PC-3 (cell line): Measurements from ENCODE around the gene SIPA1L3. TPM values are rescaled to one million over a fixed set of nuclear protein-coding genes. Genes with fewer than 3 reads are reported as not detected.

ENCODE experiments used
- ATAC-seq: fragments of 200-7000 bp; cut with Tn5 transposase; 2 replicates; pipeline ENCODE4 v1.9.1; 2020; ENCODE audit warnings: mild to moderate bottlenecking, moderate library complexity
- BruUV-seq: library from RNA; stranded (reverse); fragments of 400-500 nt; replicated peaks from 2 replicates; lab custom pipeline; 2021; lab: Mats Ljungman, UMichigan
- CTCF ChIA-PET: fragments of 300-600 bp; sonication (Branson Sonifier 250); formaldehyde crosslinking; loops from one replicate; lab custom pipeline; 2022; ENCODE audit warnings: antibody characterized with exemption; lab: Charles Lee
- POLR2A ChIA-PET: fragments of 300-600 bp; sonication (Branson Sonifier 250); formaldehyde crosslinking; loops from one replicate; lab custom pipeline; 2022; ENCODE audit warnings: antibody characterized with exemption; ENCODE audit not compliant: unreplicated experiment; lab: Charles Lee
- DNase-seq: peaks from one replicate; pipeline ENCODE4 v3.0.0-alpha.2; 2015
- H2AFZ ChIP-seq: fragments of 300-600 bp; sonication (generic); 2 replicates; pipeline ENCODE4 v1.6.0; 2016; ENCODE audit warnings: antibody characterized with exemption, low read length
- H3F3A ChIP-seq: fragments of 300-600 bp; sonication (generic); one replicate; pipeline ENCODE4 v1.6.0; 2017; ENCODE audit warnings: antibody characterized with exemption, low read length, control low read depth, mild to moderate bottlenecking; ENCODE audit not compliant: unreplicated experiment
- H3K27ac ChIP-seq: fragments of 300-600 bp; sonication (generic); 2 replicates; pipeline ENCODE4 v1.5.1; 2016; ENCODE audit warnings: mild to moderate bottlenecking, low read length
- H3K27me3 ChIP-seq: fragments of 300-600 bp; sonication (generic); 2 replicates; pipeline ENCODE4 v1.6.1; 2016; ENCODE audit warnings: low read length, mixed read lengths
- H3K36me3 ChIP-seq: fragments of 300-600 bp; sonication (generic); 2 replicates; pipeline ENCODE4 v1.6.1; 2016; ENCODE audit warnings: low read depth, mixed run types, low read length, mixed read lengths
- H3K4me1 ChIP-seq: fragments of 300-600 bp; sonication (generic); 2 replicates; pipeline ENCODE4 v1.5.1; 2016; ENCODE audit warnings: low read length; ENCODE audit not compliant: insufficient read depth
- H3K4me2 ChIP-seq: fragments of 300-600 bp; sonication (generic); 2 replicates; pipeline ENCODE4 v1.6.0; 2016; ENCODE audit warnings: low read length
- H3K4me3 ChIP-seq: fragments of 300-600 bp; sonication (generic); 2 replicates; pipeline ENCODE4 v1.5.1; 2016; ENCODE audit warnings: mild to moderate bottlenecking, low read length, mixed read lengths
- H3K79me2 ChIP-seq: fragments of 300-600 bp; sonication (generic); 2 replicates; pipeline ENCODE4 v1.6.1; 2017; ENCODE audit warnings: low read length, mixed read lengths
- H3K9ac ChIP-seq: fragments of 300-600 bp; sonication (generic); 2 replicates; pipeline ENCODE4 v1.6.0; 2016; ENCODE audit warnings: mild to moderate bottlenecking, low read length
- H3K9me2 ChIP-seq: fragments of 300-600 bp; sonication (generic); replicated peaks from 2 replicates; pipeline ENCODE4 v1.6.1; 2016; ENCODE audit warnings: mixed run types, low read length, mixed read lengths
- H3K9me3 ChIP-seq: fragments of 300-600 bp; sonication (generic); 2 replicates; pipeline ENCODE4 v1.6.1; 2016; ENCODE audit warnings: low read length, mixed read lengths
- H4K20me1 ChIP-seq: fragments of 300-600 bp; sonication (generic); 2 replicates; pipeline ENCODE4 v1.6.1; 2016; ENCODE audit warnings: low read length, mixed read lengths
- EZH2 ChIP-seq: fragments of 300-600 bp; sonication (generic); IDR thresholded peaks from one replicate; pipeline ENCODE4 v1.6.1; 2017; ENCODE audit warnings: antibody characterized with exemption, mild to moderate bottlenecking, low read length; ENCODE audit not compliant: unreplicated experiment
- EZH2phosphoT487 ChIP-seq: fragments of 300-600 bp; sonication (generic); IDR thresholded peaks from 2 replicates; pipeline ENCODE4 v1.6.1; 2018; ENCODE audit warnings: mild to moderate bottlenecking, antibody characterized with exemption, low read length, borderline replicate concordance
- intact Hi-C: fragments of 100-400 bp; cut with micrococcal nuclease; formaldehyde crosslinking; loops from 2 replicates; pipeline ENCODE4 v1.9.0; 2023
- total RNA-seq: library from RNA; depleted of rRNA; stranded (reverse); fragments of >200 nt; gene quantifications from 2 replicates; pipeline ENCODE4 v1.2.3, GENCODE V29; 2014
- TF ChIP-seq, protein P1 (sequence below): fragments of 300-600 bp; sonication (generic); conservative IDR thresholded peaks from 2 replicates; pipeline ENCODE4 v1.5.1; 2017; ENCODE audit warnings: antibody characterized with exemption, low read depth, mild to moderate bottlenecking, low read length

The SIPA1L3 gene
- total RNA-seq, 1 experiment from 2014 or later, result 38.7 TPM

DNA sequence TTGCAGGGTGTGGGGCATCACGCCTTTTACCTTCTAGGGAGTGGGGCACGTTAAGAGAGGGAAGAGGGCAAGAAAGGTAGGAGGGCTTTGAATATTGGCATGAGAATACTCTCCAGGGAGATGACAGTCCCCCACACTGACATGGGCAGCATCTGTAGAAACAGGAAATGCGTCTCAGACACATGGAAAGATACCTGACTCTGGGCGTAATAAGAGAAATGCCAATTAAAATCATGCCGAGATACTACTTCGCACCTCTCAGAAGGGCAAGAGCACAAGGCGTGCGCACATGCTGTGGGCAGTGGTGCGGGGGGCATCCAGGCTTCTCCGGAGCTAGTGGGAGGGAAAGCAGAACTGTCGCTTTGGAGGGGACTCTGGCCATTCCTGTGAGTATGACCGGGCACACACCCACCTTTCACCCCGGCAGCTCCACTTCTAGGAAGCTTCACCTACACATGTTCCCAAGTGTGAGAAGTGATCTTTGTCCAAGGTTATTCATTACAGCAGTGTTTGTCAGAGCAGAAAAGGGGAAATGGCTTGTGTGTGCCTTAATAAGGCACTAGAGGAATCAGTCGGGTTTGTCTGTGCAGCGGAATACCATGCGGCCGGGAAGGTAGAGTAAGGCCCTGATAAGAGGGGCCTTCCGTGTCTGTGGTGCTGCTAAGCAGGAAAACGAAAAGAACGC, 99.5 kb downstream of the SIPA1L3 start:
- no peaks in the 10 kb centered on the region for H4K20me1 ChIP-seq
- H3K36me3 ChIP-seq, result no peaks in the 10 kb centered on the region; the same call in 1 of the 2 replicates
- H3K9me3 ChIP-seq, result no peaks in the 10 kb centered on the region
- intact Hi-C loops, result no loop called here
- H3K9ac ChIP-seq, result no peak overlapping the region
- no peak overlapping the region for H3K4me3 ChIP-seq
- peaks cover 54% of the 10 kb centered on the region for H3K79me2 ChIP-seq
- H3K4me1 ChIP-seq, result peaks cover 26% of the 10 kb centered on the region
- no peak overlapping the region for H3K27ac ChIP-seq
- H3K9me2 ChIP-seq, result no peaks in the 10 kb centered on the region
- TF ChIP-seq EZH2 (no peak), EZH2phosphoT487 (no peak)
- TF ChIP-seq, protein P1, sequence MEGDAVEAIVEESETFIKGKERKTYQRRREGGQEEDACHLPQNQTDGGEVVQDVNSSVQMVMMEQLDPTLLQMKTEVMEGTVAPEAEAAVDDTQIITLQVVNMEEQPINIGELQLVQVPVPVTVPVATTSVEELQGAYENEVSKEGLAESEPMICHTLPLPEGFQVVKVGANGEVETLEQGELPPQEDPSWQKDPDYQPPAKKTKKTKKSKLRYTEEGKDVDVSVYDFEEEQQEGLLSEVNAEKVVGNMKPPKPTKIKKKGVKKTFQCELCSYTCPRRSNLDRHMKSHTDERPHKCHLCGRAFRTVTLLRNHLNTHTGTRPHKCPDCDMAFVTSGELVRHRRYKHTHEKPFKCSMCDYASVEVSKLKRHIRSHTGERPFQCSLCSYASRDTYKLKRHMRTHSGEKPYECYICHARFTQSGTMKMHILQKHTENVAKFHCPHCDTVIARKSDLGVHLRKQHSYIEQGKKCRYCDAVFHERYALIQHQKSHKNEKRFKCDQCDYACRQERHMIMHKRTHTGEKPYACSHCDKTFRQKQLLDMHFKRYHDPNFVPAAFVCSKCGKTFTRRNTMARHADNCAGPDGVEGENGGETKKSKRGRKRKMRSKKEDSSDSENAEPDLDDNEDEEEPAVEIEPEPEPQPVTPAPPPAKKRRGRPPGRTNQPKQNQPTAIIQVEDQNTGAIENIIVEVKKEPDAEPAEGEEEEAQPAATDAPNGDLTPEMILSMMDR, result no peak
- H3K4me2 ChIP-seq, result no peak overlapping the region
- peaks cover 5% of the 10 kb centered on the region for H3F3A ChIP-seq
- DNase-seq, result no peak
- POLR2A ChIA-PET, result no interaction called here
- BruUV-seq, result no TSS peak
- no peak for ATAC-seq
- H3K27me3 ChIP-seq, result no peaks in the 10 kb centered on the region
- no peak overlapping the region for H2AFZ ChIP-seq
- CTCF ChIA-PET, result no interaction called here

DNA sequence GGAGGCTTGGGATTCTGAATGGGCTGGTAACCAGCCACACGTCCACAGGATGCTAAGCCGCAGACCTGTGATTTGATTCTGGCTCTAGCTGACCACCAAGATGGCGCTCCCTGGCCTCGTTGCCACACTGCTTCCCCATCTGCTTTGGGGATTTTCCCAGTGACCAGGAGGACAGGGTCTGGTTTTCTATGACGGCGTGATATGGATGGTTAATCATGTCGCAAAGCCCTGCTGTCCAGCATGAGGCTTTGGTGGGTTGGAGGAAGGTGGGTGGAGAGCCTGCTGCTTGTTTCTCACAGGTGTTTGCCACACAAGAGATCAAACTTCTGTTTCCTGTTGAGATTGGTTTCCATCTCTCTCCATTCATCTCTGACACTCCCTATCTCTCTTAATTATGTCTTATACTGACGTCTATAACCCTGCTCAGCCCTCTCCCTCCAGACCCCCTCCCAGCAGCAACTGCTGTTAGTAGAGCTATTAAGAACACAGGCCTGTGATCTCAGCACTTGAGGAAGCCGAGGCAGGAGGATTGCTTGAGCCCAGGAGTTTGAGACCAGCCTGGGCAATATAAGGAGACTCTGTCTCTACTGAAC, 102.7 kb downstream of the SIPA1L3 start:
- no peak overlapping the region for H3K4me2 ChIP-seq
- no peak overlapping the region for H2AFZ ChIP-seq
- intact Hi-C loops, result no loop called here
- no peaks in the 10 kb centered on the region for H3F3A ChIP-seq
- no peaks in the 10 kb centered on the region for H4K20me1 ChIP-seq
- H3K79me2 ChIP-seq, result peaks cover 53% of the 10 kb centered on the region
- TF ChIP-seq, protein P1, result no peak
- TF ChIP-seq EZH2phosphoT487 (no peak), EZH2 (no peak)
- no peaks in the 10 kb centered on the region for H3K9me3 ChIP-seq
- ATAC-seq (no peak), DNase-seq (no peak)
- no peak overlapping the region for H3K4me3 ChIP-seq
- no peaks in the 10 kb centered on the region for H3K9me2 ChIP-seq
- H3K27me3 ChIP-seq, result no peaks in the 10 kb centered on the region
- H3K36me3 ChIP-seq, result no peaks in the 10 kb centered on the region; the same call in 1 of the 2 replicates
- ChIA-PET CTCF (no interaction called here), POLR2A (no interaction called here)
- H3K4me1 ChIP-seq, result peaks cover 5% of the 10 kb centered on the region
- H3K27ac ChIP-seq, result no peak overlapping the region
- no peak overlapping the region for H3K9ac ChIP-seq
- BruUV-seq, result no TSS peak

DNA sequence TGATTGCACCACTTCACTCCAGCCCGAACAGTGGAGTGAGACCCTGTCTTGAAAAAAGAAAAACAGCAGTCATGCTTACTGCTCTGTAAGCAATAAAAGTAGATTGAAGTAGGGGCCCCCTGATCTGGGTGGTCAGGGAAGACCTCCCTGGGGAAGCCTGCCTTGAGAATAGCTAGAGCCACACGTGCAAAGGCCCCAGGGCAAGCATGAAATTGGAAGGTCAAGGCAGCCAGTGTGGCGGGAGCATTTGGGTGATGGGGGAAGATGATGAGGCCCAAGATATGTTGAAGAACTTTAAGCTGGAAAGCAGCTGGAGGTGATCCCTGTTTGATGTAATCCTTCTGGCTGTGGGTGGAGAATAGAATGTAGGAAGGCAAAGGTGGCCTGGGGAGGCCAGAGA, 104.4 kb downstream of the SIPA1L3 start:
- ChIA-PET CTCF (no interaction called here), POLR2A (no interaction called here)
- BruUV-seq, result no TSS peak
- no peaks in the 10 kb centered on the region for H4K20me1 ChIP-seq
- H3K9me3 ChIP-seq, result no peaks in the 10 kb centered on the region
- no peak overlapping the region for H2AFZ ChIP-seq
- DNase-seq, result no peak
- H3K4me1 ChIP-seq, result peaks cover 13% of the 10 kb centered on the region
- no peak for ATAC-seq
- H3K27ac ChIP-seq, result no peak overlapping the region
- H3K27me3 ChIP-seq, result no peaks in the 10 kb centered on the region
- no peaks in the 10 kb centered on the region for H3K9me2 ChIP-seq
- no peak overlapping the region for H3K4me3 ChIP-seq
- TF ChIP-seq EZH2phosphoT487 (no peak), EZH2 (no peak)
- TF ChIP-seq, protein P1, result no peak
- H3F3A ChIP-seq, result no peaks in the 10 kb centered on the region
- peaks cover 46% of the 10 kb centered on the region for H3K79me2 ChIP-seq
- no peaks in the 10 kb centered on the region; the same call in 1 of the 2 replicates for H3K36me3 ChIP-seq
- no peak overlapping the region for H3K9ac ChIP-seq
- intact Hi-C loops, result no loop called here
- H3K4me2 ChIP-seq, result no peak overlapping the region
